Activated naive CD4-positive, alpha-beta T cell treated with anti-CD3 and anti-CD28 coated beads, Interleukin-2, amount 50 U/mL, for 72 hours (primary cell): ENCODE measurements around the gene ARID3B. TPM values are rescaled to one million over a fixed set of nuclear protein-coding genes. Genes with fewer than 3 reads are reported as not detected.
"Not testable (repeated sequence)": the region's sequence is repeated elsewhere in the genome, so short reads cannot be mapped to it uniquely, and the experiment has no call there.

Experiments used
- ATAC-seq, 2 donors: fragments of 150-1000 bp; cut with Tn5 transposase; 2 replicates each; pipeline ENCODE4 v1.10.0; 2021; ENCODE audit warnings: mild to moderate bottlenecking in 2 of 2, moderate library complexity in 2 of 2
- DNase-seq, 2 donors: peaks; one replicate each; pipeline ENCODE4 v3.0.0; 2021 to 2022; ENCODE audit warnings: low spot score in 2 of 2
- H3K27ac Mint-ChIP-seq, 2 donors: one replicate each; pipeline ENCODE4 v1.8.0; 2022; ENCODE audit warnings: mild to moderate bottlenecking in 2 of 2, mixed read lengths in 2 of 2
- H3K36me3 Mint-ChIP-seq, 2 donors: one replicate each; pipeline ENCODE4 v1.8.0; 2022; ENCODE audit warnings: mixed read lengths in 2 of 2
- H3K9me3 Mint-ChIP-seq, 2 donors: one replicate each; pipeline ENCODE4 v1.8.0; 2022; ENCODE audit warnings: mixed read lengths in 2 of 2
- total RNA-seq, 2 donors: library from RNA; stranded (reverse); gene quantifications; one replicate each; pipeline ENCODE4 v1.2.3, GENCODE V29; 2022

Gene ARID3B, protein sequence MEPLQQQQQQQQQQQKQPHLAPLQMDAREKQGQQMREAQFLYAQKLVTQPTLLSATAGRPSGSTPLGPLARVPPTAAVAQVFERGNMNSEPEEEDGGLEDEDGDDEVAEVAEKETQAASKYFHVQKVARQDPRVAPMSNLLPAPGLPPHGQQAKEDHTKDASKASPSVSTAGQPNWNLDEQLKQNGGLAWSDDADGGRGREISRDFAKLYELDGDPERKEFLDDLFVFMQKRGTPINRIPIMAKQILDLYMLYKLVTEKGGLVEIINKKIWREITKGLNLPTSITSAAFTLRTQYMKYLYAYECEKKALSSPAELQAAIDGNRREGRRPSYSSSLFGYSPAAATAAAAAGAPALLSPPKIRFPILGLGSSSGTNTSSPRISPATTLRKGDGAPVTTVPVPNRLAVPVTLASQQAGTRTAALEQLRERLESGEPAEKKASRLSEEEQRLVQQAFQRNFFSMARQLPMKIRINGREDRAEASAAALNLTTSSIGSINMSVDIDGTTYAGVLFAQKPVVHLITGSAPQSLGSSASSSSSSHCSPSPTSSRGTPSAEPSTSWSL
- total RNA-seq = 10 to 100 TPM; 25.7 to 37.7 TPM

- peak; percentile 88 to 96 for DNase-seq
- peak within 1 kb of the TSS; percentile 93 to 97 for H3K27ac Mint-ChIP-seq
These were observed at the start of gene ARID3B for GRCh38 chr15:74540761-74541493. Gene ARID3B, plus strand, starts transcription at chr15:74541220. Its CDS starts 2,717 bp downstream, at chr15:74543937.

DNA sequence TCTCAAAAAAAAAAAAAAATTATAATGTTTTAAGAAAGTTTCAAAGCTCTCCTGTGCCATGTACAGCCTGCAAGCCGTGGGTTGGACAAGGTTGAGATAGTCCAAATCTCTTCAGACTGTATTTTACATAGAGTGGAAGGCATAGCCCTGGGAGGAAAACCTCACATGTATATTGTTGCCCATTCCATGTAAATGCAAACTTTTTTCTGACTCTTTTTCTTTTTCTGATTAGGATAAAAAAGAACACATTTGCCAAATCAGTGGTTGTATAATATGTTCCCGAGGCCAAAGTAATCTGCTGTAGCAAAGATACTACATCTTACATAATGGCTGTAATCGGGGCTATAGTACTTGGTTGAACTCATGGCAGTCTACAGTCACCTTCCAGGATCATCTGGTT is 44.4 kb upstream of the ARID3B start:
- no peaks in the 10 kb centered on the region for H3K36me3 Mint-ChIP-seq
- no peak overlapping the region for H3K27ac Mint-ChIP-seq
- no peak for ATAC-seq
- H3K9me3 Mint-ChIP-seq = no peaks in the 10 kb centered on the region
- DNase-seq = no peak

More at GRCh38 chr15:74540761-74541493, at the start of gene ARID3B:
- Mint-ChIP-seq H3K36me3 (peaks cover 29 to 32% of the 10 kb centered on the region in 2 donors), H3K9me3 (no peaks in the 10 kb centered on the region)
- peak; percentile 88 to 92 for ATAC-seq

GRCh38 chr15:74497584-74497983 is 43.4 kb upstream of the ARID3B start:
- no peaks in the 10 kb centered on the region for H3K9me3 Mint-ChIP-seq
- no peak for ATAC-seq

DNA sequence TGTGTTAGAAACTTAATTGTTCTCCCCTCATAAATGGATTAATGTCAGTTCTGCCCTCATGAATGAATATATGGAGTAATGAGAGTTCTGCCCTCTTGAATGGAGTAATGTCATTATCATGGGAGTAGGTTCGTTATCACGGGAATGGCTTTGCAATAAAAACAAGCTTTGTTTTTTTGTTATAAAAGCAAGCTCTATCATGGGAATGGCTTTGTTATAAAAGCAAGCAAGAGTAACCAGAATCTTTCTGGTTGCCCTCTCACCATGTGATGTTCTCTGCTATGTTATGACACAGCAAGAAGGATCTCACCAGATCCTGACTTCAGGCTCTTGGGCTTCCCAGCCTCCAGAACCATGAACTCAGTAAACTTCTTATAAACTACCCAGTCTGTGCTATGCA is 41.7 kb upstream of the ARID3B start:
- ATAC-seq = no peak
- no peak for DNase-seq
- H3K9me3 Mint-ChIP-seq = no peaks in the 10 kb centered on the region
- peaks cover 4% of the 10 kb centered on the region in 2 donors for H3K36me3 Mint-ChIP-seq
- no peak overlapping the region for H3K27ac Mint-ChIP-seq

More at GRCh38 chr15:74497584-74497983, 43.4 kb upstream of the ARID3B start:
- H3K36me3 Mint-ChIP-seq = no peaks in the 10 kb centered on the region
- H3K27ac Mint-ChIP-seq = no peak overlapping the region
- DNase-seq = no peak

DNA sequence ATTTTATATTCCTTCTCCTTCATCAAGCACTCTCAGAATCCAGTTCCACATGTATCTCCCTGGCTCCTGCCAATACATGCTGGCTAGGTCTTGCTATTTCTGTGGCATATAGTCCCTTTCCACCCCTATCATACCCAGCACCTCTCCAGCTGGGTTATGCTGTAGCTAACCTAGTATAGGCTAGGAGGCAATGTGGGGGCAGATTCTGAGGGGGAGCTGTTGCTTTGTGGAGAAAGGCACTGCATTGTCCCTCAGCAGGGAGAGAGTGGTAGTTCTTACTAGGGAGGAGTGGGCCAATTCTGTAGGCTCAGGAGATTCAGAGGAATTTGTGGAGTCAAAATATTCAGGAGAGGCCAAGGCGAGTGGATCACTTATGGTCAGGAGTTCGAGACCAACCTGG is 40.6 kb upstream of the ARID3B start:
- DNase-seq (no peak), ATAC-seq (no peak)
- no peaks in the 10 kb centered on the region for H3K9me3 Mint-ChIP-seq
- H3K36me3 Mint-ChIP-seq = peaks cover 4 to 10% of the 10 kb centered on the region in 2 donors
- no peak overlapping the region for H3K27ac Mint-ChIP-seq

DNA sequence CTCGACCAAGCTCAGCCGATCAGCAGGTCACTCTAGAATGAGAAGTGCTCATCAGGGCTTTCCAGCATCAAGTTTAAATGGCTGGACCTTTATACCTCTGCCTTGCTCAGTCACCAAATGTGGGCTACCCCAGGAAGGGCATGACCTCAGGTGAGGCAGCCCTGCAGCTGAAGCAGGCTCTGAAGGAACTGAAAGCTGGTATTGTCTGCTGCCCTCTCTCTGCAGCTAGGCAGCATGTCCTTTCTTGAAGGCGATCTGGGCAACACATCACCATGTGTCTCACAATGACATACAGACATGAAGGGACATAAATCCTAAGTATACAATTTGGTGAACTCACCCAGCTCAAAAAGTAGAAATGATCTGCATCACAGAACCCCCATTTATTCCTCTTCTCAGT is 38.7 kb upstream of the ARID3B start:
- H3K9me3 Mint-ChIP-seq = no peaks in the 10 kb centered on the region
- H3K36me3 Mint-ChIP-seq = peaks cover 4 to 10% of the 10 kb centered on the region in 2 donors
- no peak overlapping the region for H3K27ac Mint-ChIP-seq
- no peak for DNase-seq
- ATAC-seq = no peak

- no peaks in the 10 kb centered on the region for H3K9me3 Mint-ChIP-seq
- ATAC-seq = no peak
- H3K36me3 Mint-ChIP-seq = peaks cover 4 to 10% of the 10 kb centered on the region in 2 donors
- no peak overlapping the region for H3K27ac Mint-ChIP-seq
- no peak for DNase-seq
These were observed 36.6 kb upstream of the ARID3B start for GRCh38 chr15:74504418-74504817.

- DNase-seq = no peak
- Mint-ChIP-seq H3K9me3 (no peaks in the 10 kb centered on the region), H3K27ac (no peak overlapping the region), H3K36me3 (peaks cover 4 to 10% of the 10 kb centered on the region in 2 donors)
- ATAC-seq = no peak
These were observed 36.2 kb upstream of the ARID3B start for GRCh38 chr15:74504836-74505235.

GRCh38 chr15:74505837-74506514 is 35.0 kb upstream of the ARID3B start:
- ATAC-seq = no peak
- Mint-ChIP-seq H3K36me3 (peaks cover 4 to 10% of the 10 kb centered on the region in 2 donors), H3K27ac (no peak overlapping the region), H3K9me3 (no peaks in the 10 kb centered on the region)
- DNase-seq = no peak

- Mint-ChIP-seq H3K36me3 (peaks cover 4 to 10% of the 10 kb centered on the region in 2 donors), H3K9me3 (no peaks in the 10 kb centered on the region), H3K27ac (no peak overlapping the region)
- ATAC-seq (no peak), DNase-seq (no peak)
These were observed 34.5 kb upstream of the ARID3B start for GRCh38 chr15:74506515-74506840.

- Mint-ChIP-seq H3K36me3 (no peaks in the 10 kb centered on the region), H3K27ac (peak overlapping the region in 1 of 2 donors; percentile 4), H3K9me3 (no peaks in the 10 kb centered on the region)
- ATAC-seq (no peak), DNase-seq (no peak)
These were observed 29.4 kb upstream of the ARID3B start for GRCh38 chr15:74511583-74511982.

DNA sequence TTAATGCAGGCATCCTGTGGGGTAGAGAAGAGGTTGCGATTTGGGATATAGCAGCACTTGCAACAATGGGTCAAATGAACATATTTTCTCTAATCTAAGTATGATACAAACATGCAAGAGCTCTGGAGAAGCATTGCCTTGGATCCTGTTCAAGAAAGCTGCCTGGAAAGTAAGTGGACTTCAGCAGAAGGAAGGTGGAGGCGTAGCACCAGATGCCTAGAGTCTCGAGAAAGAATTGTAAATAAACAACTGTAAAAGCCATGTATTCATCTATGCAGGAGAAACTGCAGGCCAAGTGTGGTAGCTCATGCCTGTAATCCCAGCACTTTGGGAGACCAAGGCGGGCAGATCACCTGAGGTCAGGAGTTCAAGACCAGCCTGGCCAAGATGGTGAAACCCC is 27.0 kb upstream of the ARID3B start:
- not testable (repeated sequence) for H3K36me3 Mint-ChIP-seq, ATAC-seq, H3K27ac Mint-ChIP-seq, H3K9me3 Mint-ChIP-seq, DNase-seq

DNA sequence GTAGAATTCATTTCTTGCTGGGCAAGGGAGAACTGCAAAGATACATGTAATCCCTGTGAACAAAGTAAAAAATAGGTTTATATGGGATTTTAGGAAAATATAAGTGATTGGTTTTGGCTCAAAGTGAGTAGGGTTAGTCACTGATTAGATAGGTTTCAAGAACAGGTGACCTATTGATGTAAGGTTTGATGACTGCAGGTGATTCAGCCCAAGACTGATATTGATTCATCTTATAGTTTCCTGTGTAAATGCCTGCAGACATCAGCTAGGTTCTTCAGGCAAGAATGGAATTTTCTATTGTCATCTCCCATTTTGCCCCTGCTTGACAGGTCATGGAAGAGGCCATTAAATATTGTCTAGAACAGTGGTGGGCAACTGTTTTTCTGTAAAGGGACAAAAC is 23.9 kb upstream of the ARID3B start:
- no peaks in the 10 kb centered on the region for H3K36me3 Mint-ChIP-seq
- no peak overlapping the region for H3K27ac Mint-ChIP-seq

DNA sequence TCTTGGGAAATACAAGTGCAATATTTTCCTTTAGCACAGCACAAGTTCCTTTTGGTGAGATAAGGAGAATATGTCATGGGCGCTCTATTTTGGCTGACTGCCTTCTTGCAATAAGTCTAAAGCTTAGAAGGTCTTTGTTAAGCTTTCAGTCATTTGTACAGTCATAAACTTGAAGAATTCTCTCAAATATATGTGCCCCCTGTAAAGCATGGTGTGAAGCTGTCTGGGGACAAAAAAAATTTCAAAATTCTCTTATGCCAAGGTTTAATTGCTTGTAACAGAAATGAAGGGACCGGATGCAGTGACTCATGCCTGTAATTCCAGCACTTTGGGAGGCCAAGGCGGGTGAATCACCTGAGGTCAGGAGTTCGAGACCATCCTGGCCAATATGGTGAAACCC is 21.7 kb upstream of the ARID3B start:
- ATAC-seq = no peak
- H3K27ac Mint-ChIP-seq = no peak overlapping the region
- H3K36me3 Mint-ChIP-seq = no peaks in the 10 kb centered on the region
- H3K9me3 Mint-ChIP-seq = no peaks in the 10 kb centered on the region
- DNase-seq = no peak

More for the DNA sequence above, 23.9 kb upstream of the ARID3B start:
- no peaks in the 10 kb centered on the region for H3K9me3 Mint-ChIP-seq
- ATAC-seq (no peak), DNase-seq (no peak)

DNA sequence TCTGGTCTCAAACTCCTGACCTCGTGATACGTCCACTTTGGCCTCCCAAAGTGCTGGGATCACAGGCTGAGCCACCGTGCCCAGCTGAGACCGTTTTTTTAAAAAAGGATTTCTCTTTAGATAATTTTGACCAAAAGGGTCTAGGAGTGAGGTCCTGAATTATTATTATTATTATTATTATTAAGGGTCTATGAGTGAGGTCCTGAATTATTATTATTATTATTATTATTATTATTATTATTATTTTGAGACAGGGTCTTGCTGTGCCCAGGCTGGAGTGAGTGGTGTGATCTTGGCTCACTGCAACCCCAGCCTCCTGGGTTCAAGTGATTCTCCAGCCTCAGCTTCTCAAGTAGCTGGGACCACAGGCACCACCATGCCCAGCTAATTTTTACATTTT is 20.6 kb upstream of the ARID3B start:
- no peak overlapping the region for H3K27ac Mint-ChIP-seq
- H3K9me3 Mint-ChIP-seq = no peaks in the 10 kb centered on the region
- no peaks in the 10 kb centered on the region for H3K36me3 Mint-ChIP-seq
- ATAC-seq (no peak), DNase-seq (no peak)

GRCh38 chr15:74523982-74524381 is 17.0 kb upstream of the ARID3B start:
- Mint-ChIP-seq H3K27ac (no peak overlapping the region), H3K36me3 (no peaks in the 10 kb centered on the region), H3K9me3 (no peaks in the 10 kb centered on the region)
- DNase-seq (no peak), ATAC-seq (peak in 1 of 2 donors; percentile 47)

- Mint-ChIP-seq H3K9me3 (no peaks in the 10 kb centered on the region), H3K36me3 (no peaks in the 10 kb centered on the region), H3K27ac (no peak overlapping the region)
- no peak for DNase-seq
- ATAC-seq = no peak
These were observed 15.7 kb upstream of the ARID3B start for GRCh38 chr15:74525309-74525708.
